HepG2 (cell line): Measurements from ENCODE around the gene RFX2. TPM values are rescaled to one million over a fixed set of nuclear protein-coding genes. Genes with fewer than 3 reads are reported as not detected.
A peak's percentile ranks its signal among the peaks of the same experiment; 100 is the strongest.

Experiments
- ARNTL ChIP-seq: sonication (generic); formaldehyde crosslinking; IDR thresholded peaks from 2 replicates; pipeline ENCODE4 v1.4.0; 2020; ENCODE audit warnings: mild to moderate bottlenecking, missing genetic modification reagents
- CREB3 ChIP-seq: sonication (generic); formaldehyde crosslinking; IDR thresholded peaks from 2 replicates; pipeline ENCODE4 v1.5.0; 2020; ENCODE audit warnings: missing genetic modification reagents
- FOSL2 ChIP-seq: sonication (generic); formaldehyde crosslinking; IDR thresholded peaks from 2 replicates; pipeline ENCODE4 v1.4.0; 2020; ENCODE audit warnings: missing genetic modification reagents
- FOXA3 ChIP-seq: IDR thresholded peaks from 2 replicates; pipeline ENCODE4 v1.6.1; 2016; ENCODE audit warnings: missing genetic modification reagents, missing compliant biosample characterization
- GPBP1L1 ChIP-seq: sonication (generic); formaldehyde crosslinking; IDR thresholded peaks from 2 replicates; pipeline ENCODE4 v1.5.0; 2020; ENCODE audit warnings: mild to moderate bottlenecking, missing genetic modification reagents
- HMG20B ChIP-seq: conservative IDR thresholded peaks from 2 replicates; pipeline ENCODE4 v1.6.1; 2016; ENCODE audit warnings: missing genetic modification reagents, missing compliant biosample characterization
- KAT2B ChIP-seq: fragments of 150-350 bp; IDR thresholded peaks from 2 replicates; pipeline ENCODE4 v1.6.1; 2014; ENCODE audit warnings: low read depth, low read length, borderline replicate concordance
- MYC ChIP-seq: sonication (generic); formaldehyde crosslinking; IDR thresholded peaks from 2 replicates; pipeline ENCODE4 v1.9.0; 2021; ENCODE audit warnings: missing genetic modification reagents, borderline replicate concordance
- PATZ1 ChIP-seq: sonication (generic); formaldehyde crosslinking; IDR thresholded peaks from 2 replicates; pipeline ENCODE4 v1.4.0; 2020; ENCODE audit warnings: missing genetic modification reagents
- PCBP1 ChIP-seq: fragments of 200-400 bp; formaldehyde crosslinking; IDR thresholded peaks from 2 replicates; pipeline ENCODE4 v1.6.1; 2017; ENCODE audit warnings: mild to moderate bottlenecking, low read depth, low read length, borderline replicate concordance
- RAD21 ChIP-seq: fragments of 450-650 bp; formaldehyde crosslinking; IDR thresholded peaks from 2 replicates; pipeline ENCODE4 v1.5.0; 2020; ENCODE audit warnings: mild to moderate bottlenecking
- SAP130 ChIP-seq: IDR thresholded peaks from 2 replicates; pipeline ENCODE4 v1.6.1; 2016; ENCODE audit warnings: low read depth
- SNAPC5 ChIP-seq: sonication (generic); formaldehyde crosslinking; IDR thresholded peaks from 2 replicates; pipeline ENCODE4 v1.8.1; 2023; ENCODE audit warnings: mild to moderate bottlenecking, missing genetic modification reagents, borderline replicate concordance
- ZFP82 ChIP-seq: sonication (generic); formaldehyde crosslinking; IDR thresholded peaks from 2 replicates; pipeline ENCODE4 v1.5.1; 2020; ENCODE audit warnings: mild to moderate bottlenecking, missing genetic modification reagents, borderline replicate concordance
- ZFX ChIP-seq: sonication (generic); formaldehyde crosslinking; IDR thresholded peaks from 2 replicates; pipeline ENCODE4 v1.4.0; 2020; ENCODE audit warnings: mild to moderate bottlenecking, low read depth, missing genetic modification reagents, moderate library complexity
- ZNF343 ChIP-seq: sonication (generic); formaldehyde crosslinking; IDR thresholded peaks from 2 replicates; pipeline ENCODE4 v1.4.0; 2020; ENCODE audit warnings: mild to moderate bottlenecking, missing genetic modification reagents
- ZNF577 ChIP-seq: sonication (generic); formaldehyde crosslinking; IDR thresholded peaks from 2 replicates; pipeline ENCODE4 v1.4.0; 2020; ENCODE audit warnings: mild to moderate bottlenecking, low read depth, missing genetic modification reagents, borderline replicate concordance
- ZNF674 ChIP-seq: sonication (generic); formaldehyde crosslinking; IDR thresholded peaks from 2 replicates; pipeline ENCODE4 v1.5.0; 2020; ENCODE audit warnings: low read depth, mild to moderate bottlenecking, missing genetic modification reagents
- ZNF850 ChIP-seq: sonication (generic); formaldehyde crosslinking; conservative IDR thresholded peaks from 2 replicates; pipeline ENCODE4 v1.9.0; 2021; ENCODE audit warnings: mild to moderate bottlenecking, missing genetic modification reagents
- ZSCAN12 ChIP-seq: sonication (generic); formaldehyde crosslinking; IDR thresholded peaks from 2 replicates; pipeline ENCODE4 v1.9.0; 2021; ENCODE audit warnings: mild to moderate bottlenecking, missing genetic modification reagents
- polyA plus RNA-seq, 8 experiments: library from polyadenylated mRNA; depleted of rRNA in 3 of 8; stranded (reverse) in 7 of 8; unstranded in 1 of 8; fragments of >200 nt; fragmentation: Illumina TruSeq in 4 of 8; extraction: Trizol in 4 of 8; gene quantifications; 2 replicates each; pipeline versions ENCODE4 v1.2.1 to v1.2.3, GENCODE V29; 2011 to 2016; ENCODE audit warnings: low read depth in 4 of 8, missing spikeins in 1 of 8, mixed read lengths in 1 of 8; ENCODE audit not compliant: insufficient read depth in 1 of 8
- total RNA-seq, 5 experiments: library from RNA; depleted of rRNA; stranded (reverse); fragments of >200 nt; fragmentation: Illumina TruSeq; extraction: Trizol; gene quantifications; 2 replicates each; pipeline ENCODE4 v1.2.3, GENCODE V29; 2016; ENCODE audit warnings: low read depth in 1 of 5
- TF ChIP-seq, protein P1 (sequence below): sonication (generic); formaldehyde crosslinking; IDR thresholded peaks from 2 replicates; pipeline ENCODE4 v1.4.0; 2020; ENCODE audit warnings: missing genetic modification reagents, borderline replicate concordance

The RFX2 gene
- total and polyA plus RNA-seq, 2 of the 13 experiments (the other 11 are each of a cell fraction or from before 2014, with no cell fraction given), result 2.8 to 3.3 TPM

- TF ChIP-seq, protein P1, sequence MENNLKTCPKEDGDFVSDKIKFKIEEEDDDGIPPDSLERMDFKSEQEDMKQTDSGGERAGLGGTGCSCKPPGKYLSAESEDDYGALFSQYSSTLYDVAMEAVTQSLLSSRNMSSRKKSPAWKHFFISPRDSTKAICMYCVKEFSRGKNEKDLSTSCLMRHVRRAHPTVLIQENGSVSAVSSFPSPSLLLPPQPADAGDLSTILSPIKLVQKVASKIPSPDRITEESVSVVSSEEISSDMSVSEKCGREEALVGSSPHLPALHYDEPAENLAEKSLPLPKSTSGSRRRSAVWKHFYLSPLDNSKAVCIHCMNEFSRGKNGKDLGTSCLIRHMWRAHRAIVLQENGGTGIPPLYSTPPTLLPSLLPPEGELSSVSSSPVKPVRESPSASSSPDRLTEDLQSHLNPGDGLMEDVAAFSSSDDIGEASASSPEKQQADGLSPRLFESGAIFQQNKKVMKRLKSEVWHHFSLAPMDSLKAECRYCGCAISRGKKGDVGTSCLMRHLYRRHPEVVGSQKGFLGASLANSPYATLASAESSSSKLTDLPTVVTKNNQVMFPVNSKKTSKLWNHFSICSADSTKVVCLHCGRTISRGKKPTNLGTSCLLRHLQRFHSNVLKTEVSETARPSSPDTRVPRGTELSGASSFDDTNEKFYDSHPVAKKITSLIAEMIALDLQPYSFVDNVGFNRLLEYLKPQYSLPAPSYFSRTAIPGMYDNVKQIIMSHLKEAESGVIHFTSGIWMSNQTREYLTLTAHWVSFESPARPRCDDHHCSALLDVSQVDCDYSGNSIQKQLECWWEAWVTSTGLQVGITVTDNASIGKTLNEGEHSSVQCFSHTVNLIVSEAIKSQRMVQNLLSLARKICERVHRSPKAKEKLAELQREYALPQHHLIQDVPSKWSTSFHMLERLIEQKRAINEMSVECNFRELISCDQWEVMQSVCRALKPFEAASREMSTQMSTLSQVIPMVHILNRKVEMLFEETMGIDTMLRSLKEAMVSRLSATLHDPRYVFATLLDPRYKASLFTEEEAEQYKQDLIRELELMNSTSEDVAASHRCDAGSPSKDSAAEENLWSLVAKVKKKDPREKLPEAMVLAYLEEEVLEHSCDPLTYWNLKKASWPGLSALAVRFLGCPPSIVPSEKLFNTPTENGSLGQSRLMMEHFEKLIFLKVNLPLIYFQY (CRISPR knock-in tag), result no peak
- TF ChIP-seq KAT2B, result no peak
- TF ChIP-seq ARNTL (CRISPR knock-in tag), result no peak
- TF ChIP-seq ZFP82, result no peak
- no peak for TF ChIP-seq SAP130
- 0 out of 2 replicates have a peak, but pooled peaks have one; percentile 20 for TF ChIP-seq FOXA3 (CRISPR knock-in tag)
- peak; percentile 19; the same call in 1 of the 2 replicates for TF ChIP-seq MYC (CRISPR knock-in tag)
- no peak for TF ChIP-seq PCBP1
- TF ChIP-seq PATZ1 (CRISPR knock-in tag), result peak; percentile 37; the same call in 1 of the 2 replicates
- no peak for TF ChIP-seq ZSCAN12 (CRISPR knock-in tag)
- no peak for TF ChIP-seq RAD21
- TF ChIP-seq ZNF850, result no peak
- TF ChIP-seq ZNF577, result no peak
- TF ChIP-seq SNAPC5 (CRISPR knock-in tag), result no peak
- TF ChIP-seq CREB3 (CRISPR knock-in tag), result no peak
- peak; percentile 12; the same call in 1 of the 2 replicates for TF ChIP-seq ZFX
- 0 out of 2 replicates have a peak, but pooled peaks have one; percentile 16 for TF ChIP-seq FOSL2 (CRISPR knock-in tag)
- no peak for TF ChIP-seq GPBP1L1
- no peak for TF ChIP-seq ZNF674 (CRISPR knock-in tag)
- no peak for TF ChIP-seq HMG20B (CRISPR knock-in tag)
- TF ChIP-seq ZNF343 (CRISPR knock-in tag), result no peak
Observed at GRCh38 chr19:5994405-5995165, 115.7 kb downstream of the RFX2 start (continued).
